ENCODE data around the gene SUSD6. TPM values are rescaled to one million over a fixed set of nuclear protein-coding genes. Genes with fewer than 3 reads are reported as not detected.

SUSD6 gene
- total and polyA plus RNA-seq, 4 donors: 16.0 to 75.1 (median 61.0) TPM

DNA sequence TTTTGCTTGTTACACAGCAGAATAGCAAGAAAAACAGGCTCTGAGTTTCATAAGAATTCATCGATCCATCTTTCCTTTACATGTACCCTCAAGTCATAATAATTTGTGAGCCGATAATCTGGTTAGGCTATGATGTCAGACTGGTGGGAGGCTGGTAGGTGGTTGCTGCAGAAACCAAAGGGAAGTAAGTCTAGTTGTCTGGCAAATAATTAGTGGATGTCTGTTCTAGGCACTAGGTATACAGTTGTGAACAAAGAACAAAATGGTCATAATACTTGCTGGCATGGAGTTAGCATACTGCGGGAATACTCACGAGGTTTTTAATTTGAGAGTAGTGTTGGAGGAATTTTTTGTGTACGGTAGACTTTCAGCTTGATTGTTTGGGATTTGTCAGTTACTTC, 8.8 kb downstream of the SUSD6 start:
- DNase-seq (no peak), ATAC-seq (ENCODE audit: insufficient read depth, low FRiP score) (no peak)
- no peak overlapping the region for H3K4me3 ChIP-seq
- no peak for TF ChIP-seq CTCF (IDR thresholded peaks at IDR 0.05; ENCODE audit: control extremely low read depth, extremely low read depth)
- H3K9ac ChIP-seq (ENCODE audit: insufficient read depth in 1 of 2, low read length in 2 of 2): no peak overlapping the region
- no peak overlapping the region for H3K27ac ChIP-seq (ENCODE audit: low read depth in 1 of 2, low read length in 1 of 2)
- peaks cover 0 to 3% (median 0%) of the 10 kb centered on the region in 4 donors for H3K36me3 ChIP-seq (ENCODE audit: control insufficient read depth in 4 of 4, insufficient read depth in 4 of 4, low read length in 4 of 4)
- 50 to 63% methylated on average over 5 of the region's 5 CpGs for WGBS, 2 donors
- no peaks in the 10 kb centered on the region for H3K9me3 ChIP-seq (ENCODE audit: control insufficient read depth in 4 of 4, insufficient read depth in 3 of 4, low read length in 3 of 4)
- H3K4me1 ChIP-seq (ENCODE audit: control insufficient read depth in 5 of 5, insufficient read depth in 5 of 5, low read length in 5 of 5): peaks cover 4 to 50% (median 18%) of the 10 kb centered on the region in 5 donors
- no peaks in the 10 kb centered on the region for H3K27me3 ChIP-seq (ENCODE audit: control insufficient read depth in 3 of 3, insufficient read depth in 3 of 3, low read length in 2 of 3)

DNA sequence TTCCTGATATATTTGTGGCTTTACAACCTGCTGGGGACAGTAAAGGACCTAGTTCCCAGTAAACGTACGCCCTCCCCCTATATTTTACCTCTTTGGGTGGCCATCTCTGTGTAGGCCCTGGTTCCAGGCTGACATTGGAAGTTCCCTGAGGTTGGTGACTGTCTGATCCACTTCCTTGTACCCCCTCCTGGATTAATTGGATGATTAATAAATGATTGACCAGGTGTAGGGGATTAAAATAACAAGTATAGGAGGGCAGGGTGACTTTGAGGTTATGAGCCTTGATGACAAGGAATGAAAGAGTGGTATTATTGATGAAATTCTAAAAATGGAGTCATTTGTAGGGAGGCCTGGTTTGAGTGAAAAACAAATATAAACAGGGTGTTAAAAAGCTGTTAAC, 9.6 kb downstream of the SUSD6 start:
- H3K4me1 ChIP-seq (ENCODE audit: control insufficient read depth in 5 of 5, insufficient read depth in 5 of 5, low read length in 5 of 5): peaks cover 11 to 47% (median 21%) of the 10 kb centered on the region in 5 donors
- DNase-seq: no peak
- no peak for TF ChIP-seq CTCF (IDR thresholded peaks at IDR 0.05; ENCODE audit: control extremely low read depth, extremely low read depth)
- no peak overlapping the region for H3K9ac ChIP-seq (ENCODE audit: insufficient read depth in 1 of 2, low read length in 2 of 2)
- H3K27me3 ChIP-seq (ENCODE audit: control insufficient read depth in 3 of 3, insufficient read depth in 3 of 3, low read length in 2 of 3): no peaks in the 10 kb centered on the region
- H3K27ac ChIP-seq (ENCODE audit: low read depth in 1 of 2, low read length in 1 of 2): no peak overlapping the region
- WGBS, 2 donors: 72 to 80% methylated on average over 2 of the region's 2 CpGs
- H3K36me3 ChIP-seq (ENCODE audit: control insufficient read depth in 4 of 4, insufficient read depth in 4 of 4, low read length in 4 of 4): peaks cover 0 to 3% (median 0%) of the 10 kb centered on the region in 4 donors
- no peaks in the 10 kb centered on the region for H3K9me3 ChIP-seq (ENCODE audit: control insufficient read depth in 4 of 4, insufficient read depth in 3 of 4, low read length in 3 of 4)
- H3K4me3 ChIP-seq: no peak overlapping the region
- ATAC-seq (ENCODE audit: insufficient read depth, low FRiP score): no peak

DNA sequence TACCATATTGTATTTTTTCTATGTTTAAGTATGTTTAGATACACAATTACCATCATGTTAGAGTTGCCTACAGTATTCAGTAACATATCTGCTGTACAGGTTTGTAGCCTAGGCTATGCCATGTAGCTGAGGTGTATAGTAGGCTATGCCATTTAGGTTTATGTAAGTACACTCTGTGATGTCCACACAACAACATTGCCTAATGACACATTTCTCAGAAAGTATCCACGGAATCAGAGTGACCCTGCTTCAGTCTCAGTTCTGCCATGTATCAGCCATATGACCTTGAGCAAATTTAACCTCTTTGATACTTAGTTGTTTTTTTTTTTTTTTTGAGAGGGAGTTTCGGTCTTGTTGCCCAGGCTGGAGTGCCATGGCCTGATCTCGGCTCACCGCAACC, 12.7 kb downstream of the SUSD6 start:
- Histone ChIP-seq H3K4me3 (no peak overlapping the region), H3K27me3 (ENCODE audit: control insufficient read depth in 3 of 3, insufficient read depth in 3 of 3, low read length in 2 of 3) (no peaks in the 10 kb centered on the region), H3K27ac (ENCODE audit: low read depth in 1 of 2, low read length in 1 of 2) (no peak overlapping the region), H3K9me3 (ENCODE audit: control insufficient read depth in 4 of 4, insufficient read depth in 3 of 4, low read length in 3 of 4) (no peaks in the 10 kb centered on the region), H3K9ac (ENCODE audit: insufficient read depth in 1 of 2, low read length in 2 of 2) (no peak overlapping the region), H3K4me1 (ENCODE audit: control insufficient read depth in 5 of 5, insufficient read depth in 5 of 5, low read length in 5 of 5) (peaks cover 8 to 31% (median 9%) of the 10 kb centered on the region in 5 donors), H3K36me3 (ENCODE audit: control insufficient read depth in 4 of 4, insufficient read depth in 4 of 4, low read length in 4 of 4) (peaks cover 0 to 3% (median 0%) of the 10 kb centered on the region in 4 donors)
- no peak for TF ChIP-seq CTCF (IDR thresholded peaks at IDR 0.05; ENCODE audit: control extremely low read depth, extremely low read depth)
- 85 to 87% methylated on average over 4 of the region's 4 CpGs for WGBS, 2 donors
- no peak for DNase-seq
- ATAC-seq (ENCODE audit: insufficient read depth, low FRiP score): no peak
